ENCODE results near the gene SLC5A1. TPM values are rescaled to one million over a fixed set of nuclear protein-coding genes. Genes with fewer than 3 reads are reported as not detected.

Gene SLC5A1
- total and polyA plus RNA-seq, 2 of the 8 experiments (the other 6 are each of a cell fraction or from before 2014, with no cell fraction given) = 0.06 TPM; not detected in 1

DNA sequence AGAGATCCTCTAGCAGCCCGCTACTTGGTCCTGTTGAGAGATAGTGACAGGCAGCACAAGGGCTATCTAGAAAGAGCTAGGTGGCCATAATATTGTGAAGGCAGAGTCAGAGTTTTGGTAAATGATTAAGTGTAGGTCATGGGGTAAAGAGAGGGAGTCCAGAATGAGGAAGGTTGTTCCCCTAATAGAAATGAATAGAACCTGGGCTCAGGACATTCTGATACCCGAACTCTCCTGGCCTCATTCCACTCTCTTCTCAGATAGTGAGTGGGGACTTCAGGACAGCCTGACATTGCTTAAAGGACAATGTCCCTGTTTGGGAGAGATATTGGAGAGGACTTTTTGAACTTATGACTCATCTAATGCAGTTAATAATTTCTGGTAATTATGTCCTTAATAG, 20.6 kb downstream of the SLC5A1 start:
- no peaks in the 10 kb centered on the region for H3K79me1 ChIP-seq (ENCODE audit: low read depth, low read length)
- H4K91ac ChIP-seq (replicated peaks; ENCODE audit: insufficient read length, low read length) = no peak overlapping the region
- no peaks in the 10 kb centered on the region for H3K79me2 ChIP-seq (ENCODE audit: control insufficient read depth in 1 of 2, insufficient read depth in 2 of 2, low read length in 2 of 2)
- ChIA-PET POLR2A (ENCODE audit: partially characterized antibody) (no interaction called here), CTCF (ENCODE audit: partially characterized antibody) (interaction anchor here (1.2 to 1.3 kb wide), 2 partner anchors 18 to 87 kb away, joined by 4 read pairs; no protein-coding TSS in a partner anchor)
- no peak overlapping the region for H2BK20ac ChIP-seq (ENCODE audit: low read length)
- H2BK15ac ChIP-seq (ENCODE audit: low read length) = no peak overlapping the region
- no peak for FAIRE-seq
- H3K23ac ChIP-seq (ENCODE audit: insufficient read length) = no peak overlapping the region
- H3K4me1 ChIP-seq (replicated peaks in 1 of 4; ENCODE audit: control insufficient read depth in 3 of 4, insufficient read depth in 4 of 4, low read length in 3 of 4) = no peaks in the 10 kb centered on the region
- H2BK5ac ChIP-seq (ENCODE audit: low read depth, low read length) = no peak overlapping the region
- no peak overlapping the region for H2AK5ac ChIP-seq (ENCODE audit: low read depth, low read length)
- no peaks in the 10 kb centered on the region for H3K36me3 ChIP-seq (ENCODE audit: control insufficient read depth in 2 of 4, insufficient read depth in 4 of 4, low read length in 3 of 4)
- H3K4me2 ChIP-seq (ENCODE audit: insufficient read depth in 1 of 2, low read depth in 2 of 2, low read length in 2 of 2) = no peak overlapping the region
- no peak overlapping the region for H3K14ac ChIP-seq (ENCODE audit: insufficient read length)
- H3K23me2 ChIP-seq (ENCODE audit: low read depth, low read length) = no peaks in the 10 kb centered on the region
- H2AFZ ChIP-seq (ENCODE audit: low read length) = no peak overlapping the region
- no peak overlapping the region for H4K8ac ChIP-seq (ENCODE audit: extremely low read depth, insufficient read depth, low read length)
- no peaks in the 10 kb centered on the region for H3K9me3 ChIP-seq (ENCODE audit: insufficient read depth in 2 of 2, low read depth in 1 of 2, low read length in 1 of 2)
- H4K20me1 ChIP-seq (replicated peaks in 1 of 2; ENCODE audit: control insufficient read depth in 1 of 2, insufficient read depth in 2 of 2, low read length in 2 of 2) = no peaks in the 10 kb centered on the region
- no peak overlapping the region for H3K27ac ChIP-seq (ENCODE audit: low read depth, low read length)
- no peak overlapping the region for H2BK120ac ChIP-seq (replicated peaks; ENCODE audit: low read depth, low read length)
- no peak overlapping the region for H4K5ac ChIP-seq (ENCODE audit: insufficient read length, low read depth, low read length)
- H3K4ac ChIP-seq (replicated peaks; ENCODE audit: insufficient read length, low read depth, low read length) = no peak overlapping the region
- WGBS, 2 experiments (ENCODE audit: extremely low coverage in 1 of 2, insufficient coverage in 1 of 2, insufficient read length in 1 of 2, insufficient replicate concordance in 2 of 2, low coverage in 1 of 2, low lambda C conversion rate in 2 of 2, missing lambda C conversion rate in 1 of 2) = 96% methylated on average over 2 of the region's 2 CpGs; no CpG with 5 or more reads in 1 of the 2 experiments
- H3K18ac ChIP-seq (ENCODE audit: extremely low read depth, low read length) = no peak overlapping the region
- DNase-seq (ENCODE audit: low read depth in 1 of 2, low spot score in 2 of 2) = no peak
- no peak overlapping the region for H3K9ac ChIP-seq (replicated peaks in 1 of 4; ENCODE audit: extremely low read depth in 1 of 4, low read depth in 3 of 4, low read length in 3 of 4)
- no peak overlapping the region for H2BK12ac ChIP-seq (ENCODE audit: low read depth, low read length)
- H3K56ac ChIP-seq (replicated peaks; ENCODE audit: insufficient read length, low read depth, low read length) = no peak overlapping the region
- H3K4me3 ChIP-seq (ENCODE audit: extremely low read depth in 1 of 4, insufficient read depth in 2 of 4, low read depth in 3 of 4, low read length in 4 of 4) = no peak overlapping the region
- no peaks in the 10 kb centered on the region; a peak in 1 of 7 replicates for H3K27me3 ChIP-seq (replicated peaks in 1 of 4; ENCODE audit: control insufficient read depth in 3 of 4, extremely low read depth in 1 of 4, insufficient read depth in 3 of 4, low read length in 3 of 4)
- TF ChIP-seq, protein P1, sequence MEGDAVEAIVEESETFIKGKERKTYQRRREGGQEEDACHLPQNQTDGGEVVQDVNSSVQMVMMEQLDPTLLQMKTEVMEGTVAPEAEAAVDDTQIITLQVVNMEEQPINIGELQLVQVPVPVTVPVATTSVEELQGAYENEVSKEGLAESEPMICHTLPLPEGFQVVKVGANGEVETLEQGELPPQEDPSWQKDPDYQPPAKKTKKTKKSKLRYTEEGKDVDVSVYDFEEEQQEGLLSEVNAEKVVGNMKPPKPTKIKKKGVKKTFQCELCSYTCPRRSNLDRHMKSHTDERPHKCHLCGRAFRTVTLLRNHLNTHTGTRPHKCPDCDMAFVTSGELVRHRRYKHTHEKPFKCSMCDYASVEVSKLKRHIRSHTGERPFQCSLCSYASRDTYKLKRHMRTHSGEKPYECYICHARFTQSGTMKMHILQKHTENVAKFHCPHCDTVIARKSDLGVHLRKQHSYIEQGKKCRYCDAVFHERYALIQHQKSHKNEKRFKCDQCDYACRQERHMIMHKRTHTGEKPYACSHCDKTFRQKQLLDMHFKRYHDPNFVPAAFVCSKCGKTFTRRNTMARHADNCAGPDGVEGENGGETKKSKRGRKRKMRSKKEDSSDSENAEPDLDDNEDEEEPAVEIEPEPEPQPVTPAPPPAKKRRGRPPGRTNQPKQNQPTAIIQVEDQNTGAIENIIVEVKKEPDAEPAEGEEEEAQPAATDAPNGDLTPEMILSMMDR (IDR thresholded peaks at IDR 0.05; ENCODE audit: control extremely low read depth in 1 of 3, insufficient read depth in 1 of 3, low read depth in 1 of 3, low read length in 3 of 3) = no peak
- TF ChIP-seq SRF (IDR thresholded peaks at IDR 0.05; ENCODE audit: low read depth, low read length) (no peak), NRF1 (IDR thresholded peaks at IDR 0.05; ENCODE audit: low read depth, low read length) (no peak), POLR2A (IDR thresholded peaks at IDR 0.05; ENCODE audit: control extremely low read depth in 1 of 2, low read depth in 2 of 2, low read length in 2 of 2) (no peak), SP2 (IDR thresholded peaks at IDR 0.05; ENCODE audit: low read length) (no peak), CHD1 (IDR thresholded peaks at IDR 0.05; ENCODE audit: low read depth, low read length) (no peak), TAF7 (optimal IDR thresholded peaks at IDR 0.05; ENCODE audit: borderline replicate concordance, low read depth, low read length) (no peak), EZH2 (IDR thresholded peaks at IDR 0.05; ENCODE audit: low read depth, low read length, severe bottlenecking) (no peak), TCF12 (IDR thresholded peaks at IDR 0.05; ENCODE audit: low read depth, low read length) (no peak), ASH2L (IDR thresholded peaks at IDR 0.05; ENCODE audit: low read length) (no peak)
- TF ChIP-seq, protein P2, sequence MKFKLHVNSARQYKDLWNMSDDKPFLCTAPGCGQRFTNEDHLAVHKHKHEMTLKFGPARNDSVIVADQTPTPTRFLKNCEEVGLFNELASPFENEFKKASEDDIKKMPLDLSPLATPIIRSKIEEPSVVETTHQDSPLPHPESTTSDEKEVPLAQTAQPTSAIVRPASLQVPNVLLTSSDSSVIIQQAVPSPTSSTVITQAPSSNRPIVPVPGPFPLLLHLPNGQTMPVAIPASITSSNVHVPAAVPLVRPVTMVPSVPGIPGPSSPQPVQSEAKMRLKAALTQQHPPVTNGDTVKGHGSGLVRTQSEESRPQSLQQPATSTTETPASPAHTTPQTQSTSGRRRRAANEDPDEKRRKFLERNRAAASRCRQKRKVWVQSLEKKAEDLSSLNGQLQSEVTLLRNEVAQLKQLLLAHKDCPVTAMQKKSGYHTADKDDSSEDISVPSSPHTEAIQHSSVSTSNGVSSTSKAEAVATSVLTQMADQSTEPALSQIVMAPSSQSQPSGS (IDR thresholded peaks at IDR 0.05; ENCODE audit: low read length) = no peak

Data from H1 (cell line).